22Rv1 (cell line): ENCODE results near the gene COL4A2.

ENCODE experiments used
- CTCF ChIP-seq: fragments of 450-650 bp; IDR thresholded peaks from 2 replicates; pipeline ENCODE4 v1.5.1; 2017; ENCODE audit warnings: mild to moderate bottlenecking
- ZFX ChIP-seq: fragments of 450-650 bp; IDR thresholded peaks from 2 replicates; pipeline ENCODE4 v1.6.1; 2017; ENCODE audit warnings: antibody characterized with exemption, borderline replicate concordance

DNA sequence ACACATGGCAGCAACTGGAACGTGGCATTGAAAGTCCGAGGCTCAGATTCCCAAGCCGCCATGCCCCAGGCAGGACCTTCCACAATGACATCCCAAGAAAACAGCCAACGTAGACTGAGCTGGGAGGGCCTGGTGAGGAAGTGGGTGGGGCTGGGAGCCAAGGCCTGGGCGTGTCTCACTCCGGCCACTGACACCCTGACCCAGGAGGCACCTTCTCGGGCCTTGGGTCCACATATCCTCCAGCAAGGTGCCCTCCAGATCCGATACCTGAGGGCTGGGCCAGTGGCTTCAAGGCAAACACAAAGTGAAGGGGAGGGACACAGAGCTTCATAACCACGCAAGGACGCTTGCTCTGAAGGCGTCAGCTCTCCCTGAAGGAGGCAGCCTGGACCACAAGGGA lies 211.5 kb downstream of the COL4A2 start:
- no peak for TF ChIP-seq CTCF
- TF ChIP-seq ZFX: no peak
